Esophagus (tissue), 2 donors: ENCODE data around the gene FAM168A. TPM values are rescaled to one million over a fixed set of nuclear protein-coding genes. Genes with fewer than 3 reads are reported as not detected.

Experiments
- H3K27ac ChIP-seq, 2 donors: one replicate each; pipeline ENCODE4 v1.5.1; 2013; ENCODE audit warnings: low read depth in 2 of 2, mild to moderate bottlenecking in 2 of 2, inconsistent platforms in 1 of 2, low read length in 1 of 2, moderate library complexity in 1 of 2
- H3K27me3 ChIP-seq, 2 donors: one replicate each; pipeline ENCODE4 v1.6.1; 2013; ENCODE audit warnings: low read length in 2 of 2, control low read depth in 1 of 2, mild to moderate bottlenecking in 1 of 2; ENCODE audit not compliant: insufficient read depth in 2 of 2, control insufficient read depth in 1 of 2
- H3K36me3 ChIP-seq, 2 donors: one replicate each; pipeline ENCODE4 v1.6.1; 2013; ENCODE audit warnings: low read length in 1 of 2; ENCODE audit not compliant: control insufficient read depth in 2 of 2, insufficient read depth in 2 of 2
- H3K4me1 ChIP-seq, 2 donors: one replicate each; pipeline ENCODE4 v1.6.1; 2013; ENCODE audit warnings: low read length in 1 of 2; ENCODE audit not compliant: control insufficient read depth in 2 of 2, insufficient read depth in 2 of 2
- H3K4me3 ChIP-seq, 2 donors: one replicate each; pipeline ENCODE4 v1.5.1; 2013; ENCODE audit warnings: low read length in 2 of 2, mild to moderate bottlenecking in 2 of 2, low read depth in 1 of 2, moderate library complexity in 1 of 2
- H3K9me3 ChIP-seq, 2 donors: one replicate each; pipeline ENCODE4 v1.6.1; 2013; ENCODE audit warnings: mild to moderate bottlenecking in 2 of 2, low read depth in 1 of 2, low read length in 1 of 2, moderate library complexity in 1 of 2; ENCODE audit not compliant: control insufficient read depth in 2 of 2, insufficient read depth in 1 of 2
- WGBS, 2 donors: extraction: QIAGEN DNeasy Blood & Tissue Kit; methylation state at CpG; one replicate each; pipeline ENCODE4 v1.1.7; 2013; 5-methylcytosine and 5-hydroxymethylcytosine counted together
- polyA plus RNA-seq, 2 donors: library from polyadenylated mRNA; stranded (reverse); fragments of 200-250 nt; gene quantifications; one replicate each; pipeline ENCODE4 v1.2.3, GENCODE V29; 2013
- donor health status: healthy with polysubstance abuse.
- donor health status: Bipolar disorder and iron deficiency.

The FAM168A gene
- polyA plus RNA-seq, 2 donors = 4.0 TPM

DNA sequence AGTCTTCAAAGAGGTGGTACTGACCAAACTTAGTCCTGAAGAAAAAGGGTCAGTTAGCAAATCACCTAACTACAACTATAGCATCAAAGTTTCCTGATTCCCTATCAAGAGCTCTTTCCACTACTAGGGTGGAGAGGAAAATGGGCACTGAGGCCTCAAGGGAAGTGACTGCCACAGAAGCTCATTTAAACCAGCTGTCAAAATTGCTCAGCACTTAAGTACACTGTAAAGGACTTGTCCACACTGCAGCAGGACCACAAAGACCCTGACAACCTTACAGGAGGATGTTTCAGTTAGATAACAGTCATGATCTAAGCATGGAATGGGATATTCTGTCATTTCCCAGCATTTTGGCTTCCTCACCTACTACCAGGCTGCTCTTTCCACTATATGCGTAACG is 33.0 kb downstream of the FAM168A start:
- WGBS, 2 donors = 93 to 96% methylated on average over 2 of the region's 2 CpGs
- H3K9me3 ChIP-seq = no peaks in the 10 kb centered on the region

DNA sequence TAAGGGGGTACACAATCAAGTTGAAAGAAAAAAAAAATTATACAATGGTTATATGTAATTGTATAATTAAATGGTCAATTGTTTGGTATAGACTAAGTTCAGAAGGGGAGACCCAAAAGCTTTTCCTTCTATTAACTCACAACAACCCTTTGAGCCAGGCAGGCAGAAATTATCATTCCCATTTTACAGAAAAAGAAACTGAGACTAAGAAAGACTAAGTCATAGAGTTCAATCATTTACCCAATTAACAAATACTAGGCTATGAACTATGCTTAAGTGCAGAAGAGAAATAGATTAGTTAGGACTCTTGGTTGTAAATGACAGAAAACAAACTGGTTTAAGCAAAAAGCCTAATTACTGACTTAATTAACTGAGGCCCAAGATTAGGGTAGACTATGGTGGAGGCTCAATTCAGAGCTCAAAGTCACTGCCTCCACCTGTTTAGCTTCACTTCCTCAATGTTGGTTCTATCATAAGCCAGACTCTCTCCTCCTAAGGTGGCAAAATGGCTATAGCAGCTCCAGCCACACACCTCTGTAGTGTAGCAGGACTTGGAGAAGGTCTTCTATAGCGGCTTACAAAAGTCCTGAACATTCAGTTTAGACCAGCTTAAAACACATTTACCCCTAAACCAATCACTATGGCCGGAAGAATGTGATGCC is 34.2 kb downstream of the FAM168A start:
- WGBS, 2 donors = 90 to 97% methylated on average over 2 of the region's 2 CpGs

More for the DNA sequence above, 33.0 kb downstream of the FAM168A start:
- H3K4me3 ChIP-seq = no peak overlapping the region
- H3K36me3 ChIP-seq = no peaks in the 10 kb centered on the region
- no peaks in the 10 kb centered on the region for H3K27me3 ChIP-seq
- H3K4me1 ChIP-seq = no peaks in the 10 kb centered on the region
- no peak overlapping the region for H3K27ac ChIP-seq

DNA sequence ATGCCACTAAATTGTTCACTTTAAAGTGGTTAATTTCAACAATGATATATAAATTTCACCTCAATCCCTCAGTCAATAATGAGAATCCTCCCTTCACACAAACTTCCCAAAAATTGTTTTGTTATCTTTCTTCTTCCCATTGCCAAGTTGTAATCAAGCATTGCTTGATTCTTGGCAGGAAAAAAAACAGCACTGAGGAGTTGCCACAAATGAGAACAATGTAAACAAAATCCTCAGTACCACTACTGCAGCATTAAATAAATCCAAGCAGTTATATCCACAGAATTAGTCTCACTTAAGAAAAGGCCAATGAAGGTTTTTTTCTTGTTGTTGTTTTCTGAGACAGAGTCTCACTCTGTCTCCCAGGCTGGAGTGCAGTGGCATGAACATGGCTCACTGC is 38.2 kb downstream of the FAM168A start:
- H3K9me3 ChIP-seq = no peaks in the 10 kb centered on the region
- no peaks in the 10 kb centered on the region for H3K36me3 ChIP-seq

More for the DNA sequence above, 34.2 kb downstream of the FAM168A start:
- H3K4me1 ChIP-seq = no peaks in the 10 kb centered on the region
- H3K36me3 ChIP-seq = no peaks in the 10 kb centered on the region
- no peak overlapping the region for H3K4me3 ChIP-seq
- no peak overlapping the region for H3K27ac ChIP-seq
- no peaks in the 10 kb centered on the region for H3K9me3 ChIP-seq
- no peaks in the 10 kb centered on the region for H3K27me3 ChIP-seq

DNA sequence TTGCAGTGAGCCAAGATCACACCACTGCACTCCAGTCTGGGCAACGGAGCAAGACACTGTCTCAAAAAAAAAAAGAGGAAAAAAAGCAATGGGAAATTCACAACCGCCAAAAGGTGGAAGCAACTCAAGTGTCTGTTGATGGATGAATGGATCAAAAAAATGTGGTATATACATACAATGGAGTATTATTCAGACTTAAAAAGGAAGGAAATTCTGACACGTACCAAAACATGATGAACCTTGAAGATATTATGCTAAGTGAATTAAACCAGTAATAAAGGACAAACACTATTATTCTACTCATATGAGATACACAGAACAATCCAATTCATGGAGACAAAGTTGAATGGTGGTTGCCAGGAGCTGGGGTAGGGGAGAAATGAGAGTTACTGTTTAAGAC is 40.9 kb downstream of the FAM168A start:
- H3K4me1 ChIP-seq = no peaks in the 10 kb centered on the region
- H3K27ac ChIP-seq = no peak overlapping the region
- no peaks in the 10 kb centered on the region for H3K27me3 ChIP-seq
- no peak overlapping the region for H3K4me3 ChIP-seq
- no peaks in the 10 kb centered on the region for H3K9me3 ChIP-seq
- WGBS, 2 donors = 94% methylated on average over 3 of the region's 3 CpGs
- H3K36me3 ChIP-seq = no peaks in the 10 kb centered on the region

More for the DNA sequence above, 38.2 kb downstream of the FAM168A start:
- no peaks in the 10 kb centered on the region for H3K27me3 ChIP-seq
- no peak overlapping the region for H3K27ac ChIP-seq
- H3K4me3 ChIP-seq = no peak overlapping the region
- no peaks in the 10 kb centered on the region for H3K4me1 ChIP-seq

DNA sequence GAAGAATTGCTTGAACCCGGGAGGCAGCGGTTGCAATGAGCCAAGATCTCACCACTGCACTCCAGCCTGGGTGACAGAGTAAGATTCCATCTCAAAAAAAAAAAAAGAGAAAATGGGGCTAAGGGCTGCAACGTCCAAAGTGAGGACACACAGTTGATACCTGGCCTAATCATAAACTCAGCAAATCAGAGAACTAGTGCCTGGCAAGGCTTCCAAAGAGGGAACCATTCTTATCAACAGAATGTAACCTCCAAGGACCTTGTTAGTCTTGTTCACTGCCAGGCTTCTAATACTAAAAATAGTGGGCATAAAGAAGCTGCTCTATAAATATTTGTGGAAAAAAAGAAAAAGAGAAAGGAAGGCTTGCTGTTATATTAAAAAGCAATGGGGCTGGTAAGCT is 42.3 kb downstream of the FAM168A start:
- no peaks in the 10 kb centered on the region for H3K4me1 ChIP-seq
- H3K36me3 ChIP-seq = no peaks in the 10 kb centered on the region
- WGBS, 2 donors = 84 to 92% methylated on average over 3 of the region's 3 CpGs
- no peak overlapping the region for H3K4me3 ChIP-seq
- no peak overlapping the region for H3K27ac ChIP-seq
- H3K9me3 ChIP-seq = no peaks in the 10 kb centered on the region
- H3K27me3 ChIP-seq = no peaks in the 10 kb centered on the region

DNA sequence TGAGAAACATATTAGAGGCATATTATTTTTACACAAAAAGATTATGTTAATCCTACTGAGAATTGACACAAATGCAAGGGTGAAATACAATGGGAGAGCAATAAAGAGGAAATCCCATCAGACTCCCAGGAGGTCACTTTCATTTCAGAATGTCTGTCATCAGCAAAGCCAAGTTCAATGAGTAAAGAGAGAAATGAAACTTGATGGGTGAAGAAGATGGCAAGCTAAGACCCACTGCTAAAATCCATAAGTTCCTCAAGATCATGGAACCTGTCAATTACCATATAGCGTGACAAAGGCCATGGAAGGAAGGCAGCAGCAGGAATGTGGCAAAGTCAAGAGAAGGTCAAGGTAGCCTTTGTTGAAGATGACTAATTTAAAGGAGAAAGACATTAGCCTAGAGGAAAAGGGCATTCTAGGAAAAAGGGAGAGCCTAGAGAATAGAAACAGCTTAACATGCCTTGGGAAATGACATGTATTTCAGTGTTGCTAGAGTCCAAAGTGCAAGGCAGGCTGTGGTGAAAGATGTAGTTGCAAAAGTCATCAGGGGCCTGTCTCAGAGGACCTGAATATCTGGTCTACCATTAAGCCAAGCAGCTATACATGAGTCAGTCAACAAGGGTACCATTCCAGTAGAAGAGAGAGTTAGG is 43.1 kb downstream of the FAM168A start:
- no peaks in the 10 kb centered on the region for H3K4me1 ChIP-seq
- H3K9me3 ChIP-seq = no peaks in the 10 kb centered on the region
- WGBS, 2 donors = 94 to 95% methylated on average over 1 of the region's 1 CpG
- no peaks in the 10 kb centered on the region for H3K27me3 ChIP-seq
- no peak overlapping the region for H3K4me3 ChIP-seq
- H3K27ac ChIP-seq = no peak overlapping the region
- no peaks in the 10 kb centered on the region for H3K36me3 ChIP-seq

DNA sequence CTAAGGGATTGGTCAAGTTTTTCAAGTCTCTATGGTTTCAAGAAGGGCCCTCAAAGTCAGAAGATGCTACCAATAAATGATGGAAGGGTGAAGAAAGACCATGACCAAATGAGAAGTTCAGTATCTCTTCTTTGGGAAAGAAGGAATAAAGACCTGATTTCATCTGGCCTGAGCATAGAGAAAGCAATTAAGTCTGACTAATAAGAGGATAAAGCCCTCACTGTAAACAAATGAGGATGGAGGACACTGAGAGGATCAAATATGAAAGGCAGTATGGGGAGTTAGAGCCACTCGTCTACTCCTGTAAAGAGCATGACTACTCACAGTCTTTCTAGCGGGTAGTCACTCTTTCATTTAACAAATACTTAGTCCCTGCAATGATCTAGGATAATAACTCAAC is 44.6 kb downstream of the FAM168A start:
- Histone ChIP-seq H3K4me3 (no peak overlapping the region), H3K27me3 (no peaks in the 10 kb centered on the region), H3K27ac (no peak overlapping the region), H3K9me3 (no peaks in the 10 kb centered on the region), H3K36me3 (no peaks in the 10 kb centered on the region), H3K4me1 (no peaks in the 10 kb centered on the region)
- 88 to 89% methylated on average over 2 of the region's 2 CpGs for WGBS, 2 donors

DNA sequence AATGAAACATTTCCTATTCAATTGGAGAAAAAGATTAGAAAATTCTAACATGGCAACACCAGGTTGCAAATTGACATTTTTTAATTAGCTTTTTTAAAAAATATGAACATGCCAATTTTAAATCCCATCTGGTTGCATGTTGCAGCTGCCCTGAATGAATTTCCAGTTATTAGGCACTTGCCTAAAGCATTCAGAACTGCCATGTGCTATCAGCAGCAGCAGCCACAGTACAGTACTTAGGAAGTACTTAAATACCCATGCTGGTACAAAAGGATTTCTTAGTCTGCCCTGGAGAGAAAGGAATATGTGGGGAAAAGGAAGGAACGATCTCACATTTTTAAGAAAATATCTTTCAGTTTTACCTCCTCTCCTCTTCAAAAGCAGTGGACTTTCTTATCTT is 46.2 kb downstream of the FAM168A start:
- Histone ChIP-seq H3K4me1 (no peaks in the 10 kb centered on the region), H3K4me3 (no peak overlapping the region), H3K36me3 (no peaks in the 10 kb centered on the region), H3K27ac (no peak overlapping the region), H3K27me3 (no peaks in the 10 kb centered on the region), H3K9me3 (no peaks in the 10 kb centered on the region)
- WGBS, 2 donors = 73 to 81% methylated on average over 1 of the region's 1 CpG

DNA sequence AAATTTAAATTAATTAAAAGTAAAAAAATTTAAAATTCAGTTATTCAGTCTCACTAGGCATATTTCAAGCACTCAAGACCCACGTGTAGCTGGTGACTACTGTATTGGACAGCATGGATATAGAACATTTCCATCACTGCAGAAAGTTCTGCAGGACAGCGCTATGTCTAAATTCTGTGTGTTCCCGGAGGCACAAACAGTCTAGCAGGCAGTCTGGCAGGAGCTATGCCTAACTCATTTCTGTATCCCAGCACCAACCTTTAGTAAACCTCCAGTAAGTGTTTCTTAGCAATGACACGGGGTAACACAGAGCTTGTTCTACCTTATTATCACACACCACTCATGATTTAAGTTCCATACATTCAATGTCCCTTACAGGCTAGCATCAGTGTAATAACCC is 48.5 kb downstream of the FAM168A start:
- no peak overlapping the region for H3K4me3 ChIP-seq
- WGBS, 2 donors = 84 to 86% methylated on average over 4 of the region's 4 CpGs
- H3K9me3 ChIP-seq = no peaks in the 10 kb centered on the region
- H3K36me3 ChIP-seq = no peaks in the 10 kb centered on the region
- no peaks in the 10 kb centered on the region for H3K27me3 ChIP-seq
- H3K27ac ChIP-seq = no peak overlapping the region
- no peaks in the 10 kb centered on the region for H3K4me1 ChIP-seq
